ENCODE data around the gene ZG16. TPM values are rescaled to one million over a fixed set of nuclear protein-coding genes. Genes with fewer than 3 reads are reported as not detected.
A peak's percentile ranks its signal among the peaks of the same experiment; 100 is the strongest.

ZG16 gene
- polyA plus RNA-seq, 3 donors, result not detected

DNA sequence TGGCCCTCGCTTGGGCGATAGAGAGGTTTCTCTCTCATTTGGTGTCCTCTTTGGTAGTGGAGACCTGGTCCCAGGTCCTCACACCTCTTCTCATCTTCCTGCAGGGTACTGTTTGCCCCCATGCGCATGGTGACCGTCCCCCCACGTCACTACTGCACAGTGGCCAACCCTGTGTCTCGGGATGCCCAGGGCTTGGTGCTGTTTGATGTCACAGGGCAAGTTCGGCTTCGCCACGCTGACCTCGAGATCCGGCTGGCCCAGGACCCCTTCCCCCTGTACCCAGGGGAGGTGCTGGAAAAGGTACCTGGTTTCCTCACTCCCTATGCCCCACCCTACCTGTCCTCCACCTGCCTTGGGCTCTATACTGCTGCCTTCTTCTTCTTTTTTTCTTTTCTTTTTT is 52.7 kb downstream of the ZG16 start:
- Histone ChIP-seq H2AFZ (ENCODE audit: insufficient read depth, low read depth, low read length, poor library complexity, severe bottlenecking) (no peak overlapping the region), H3K9ac (ENCODE audit: insufficient read depth, low read length, poor library complexity, severe bottlenecking) (no peak overlapping the region), H3K27ac (ENCODE audit: low read depth in 1 of 2, low read length in 2 of 2) (no peak overlapping the region), H3K4me3 (replicated peaks in 1 of 3; ENCODE audit: low read depth in 2 of 3, low read length in 3 of 3) (no peak overlapping the region), H3K4me1 (ENCODE audit: control insufficient read depth in 1 of 2, insufficient read depth in 2 of 2, low read length in 2 of 2) (no peaks in the 10 kb centered on the region), H3K36me3 (replicated peaks in 1 of 2; ENCODE audit: control insufficient read depth in 1 of 2, insufficient read depth in 2 of 2, low read length in 2 of 2) (peaks cover 56 to 73% of the 10 kb centered on the region in 2 donors), H3K9me3 (replicated peaks in 1 of 2; ENCODE audit: control insufficient read depth in 1 of 2, insufficient read depth in 1 of 2, low read length in 2 of 2) (no peaks in the 10 kb centered on the region), H3K79me2 (ENCODE audit: insufficient read depth, low read length) (peaks cover 42% of the 10 kb centered on the region), H4K20me1 (ENCODE audit: insufficient read depth, low read length) (peaks cover 97% of the 10 kb centered on the region), H3K27me3 (ENCODE audit: control insufficient read depth in 2 of 2, insufficient read depth in 2 of 2, low read length in 2 of 2) (no peaks in the 10 kb centered on the region), H3K4me2 (replicated peaks; ENCODE audit: extremely low read depth, low read length, poor library complexity, severe bottlenecking) (no peak overlapping the region)
- WGBS (ENCODE audit: insufficient coverage), result 100% methylated on average over 9 of the region's 11 CpGs
- Mint-ChIP-seq H3K27me3 (ENCODE audit: low read depth in 3 of 3) (no peaks in the 10 kb centered on the region), H3K4me1 (peaks cover 5% of the 10 kb centered on the region), H3K4me3 (no peak overlapping the region), H3K9me3 (no peaks in the 10 kb centered on the region), H3K36me3 (peaks cover 57 to 73% of the 10 kb centered on the region in 2 donors), H3K27ac (peak overlapping the region in 2 of 7 donors; percentile 15 to 66)
- DNase-seq, result no peak
- intact Hi-C loops (cut with micrococcal nuclease), result no loop called here
- TF ChIP-seq, protein P1, sequence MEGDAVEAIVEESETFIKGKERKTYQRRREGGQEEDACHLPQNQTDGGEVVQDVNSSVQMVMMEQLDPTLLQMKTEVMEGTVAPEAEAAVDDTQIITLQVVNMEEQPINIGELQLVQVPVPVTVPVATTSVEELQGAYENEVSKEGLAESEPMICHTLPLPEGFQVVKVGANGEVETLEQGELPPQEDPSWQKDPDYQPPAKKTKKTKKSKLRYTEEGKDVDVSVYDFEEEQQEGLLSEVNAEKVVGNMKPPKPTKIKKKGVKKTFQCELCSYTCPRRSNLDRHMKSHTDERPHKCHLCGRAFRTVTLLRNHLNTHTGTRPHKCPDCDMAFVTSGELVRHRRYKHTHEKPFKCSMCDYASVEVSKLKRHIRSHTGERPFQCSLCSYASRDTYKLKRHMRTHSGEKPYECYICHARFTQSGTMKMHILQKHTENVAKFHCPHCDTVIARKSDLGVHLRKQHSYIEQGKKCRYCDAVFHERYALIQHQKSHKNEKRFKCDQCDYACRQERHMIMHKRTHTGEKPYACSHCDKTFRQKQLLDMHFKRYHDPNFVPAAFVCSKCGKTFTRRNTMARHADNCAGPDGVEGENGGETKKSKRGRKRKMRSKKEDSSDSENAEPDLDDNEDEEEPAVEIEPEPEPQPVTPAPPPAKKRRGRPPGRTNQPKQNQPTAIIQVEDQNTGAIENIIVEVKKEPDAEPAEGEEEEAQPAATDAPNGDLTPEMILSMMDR (IDR thresholded peaks at IDR 0.05), result no peak

DNA sequence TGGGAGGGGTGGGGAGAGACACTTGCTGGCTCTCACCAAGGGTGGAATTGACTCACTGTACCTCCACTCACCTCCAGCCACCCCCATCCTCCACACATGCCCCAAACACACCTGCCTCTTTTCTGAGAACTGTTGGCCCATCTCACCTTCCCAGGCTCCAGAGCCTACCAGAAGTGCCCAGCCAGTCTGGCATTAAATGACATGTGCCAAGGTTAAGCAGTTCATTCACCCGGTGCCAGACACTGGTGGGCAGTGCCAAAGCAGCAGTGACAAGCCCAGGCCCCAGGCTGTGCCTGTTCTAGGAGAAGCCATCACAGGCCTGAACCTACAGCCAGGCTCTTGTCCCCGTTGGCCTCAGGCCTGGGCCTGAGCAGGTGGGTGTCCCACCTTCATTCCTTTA is 53.4 kb downstream of the ZG16 start:
- Histone ChIP-seq H3K36me3 (replicated peaks in 1 of 2; ENCODE audit: control insufficient read depth in 1 of 2, insufficient read depth in 2 of 2, low read length in 2 of 2) (peaks cover 63 to 75% of the 10 kb centered on the region in 2 donors), H3K4me3 (replicated peaks in 1 of 3; ENCODE audit: low read depth in 2 of 3, low read length in 3 of 3) (no peak overlapping the region), H3K9ac (ENCODE audit: insufficient read depth, low read length, poor library complexity, severe bottlenecking) (no peak overlapping the region), H3K4me2 (replicated peaks; ENCODE audit: extremely low read depth, low read length, poor library complexity, severe bottlenecking) (no peak overlapping the region), H2AFZ (ENCODE audit: insufficient read depth, low read depth, low read length, poor library complexity, severe bottlenecking) (no peak overlapping the region), H3K79me2 (ENCODE audit: insufficient read depth, low read length) (peaks cover 35% of the 10 kb centered on the region), H3K27ac (ENCODE audit: low read depth in 1 of 2, low read length in 2 of 2) (no peak overlapping the region), H4K20me1 (ENCODE audit: insufficient read depth, low read length) (peaks cover 95% of the 10 kb centered on the region), H3K27me3 (ENCODE audit: control insufficient read depth in 2 of 2, insufficient read depth in 2 of 2, low read length in 2 of 2) (no peaks in the 10 kb centered on the region), H3K9me3 (replicated peaks in 1 of 2; ENCODE audit: control insufficient read depth in 1 of 2, insufficient read depth in 1 of 2, low read length in 2 of 2) (no peaks in the 10 kb centered on the region), H3K4me1 (ENCODE audit: control insufficient read depth in 1 of 2, insufficient read depth in 2 of 2, low read length in 2 of 2) (no peaks in the 10 kb centered on the region)
- TF ChIP-seq, protein P1 (IDR thresholded peaks at IDR 0.05), result no peak
- Mint-ChIP-seq H3K9me3 (no peaks in the 10 kb centered on the region), H3K4me3 (no peak overlapping the region), H3K27me3 (ENCODE audit: low read depth in 3 of 3) (no peaks in the 10 kb centered on the region), H3K36me3 (peaks cover 62 to 74% of the 10 kb centered on the region in 2 donors), H3K4me1 (peaks cover 5% of the 10 kb centered on the region), H3K27ac (peak overlapping the region in 1 of 7 donors; percentile 13)
- WGBS (ENCODE audit: insufficient coverage), result 100% methylated on average over 1 of the region's 2 CpGs
- no peak for DNase-seq
- intact Hi-C loops (cut with micrococcal nuclease), result no loop called here

Small RNAs within 50 kb of the gene (small RNA-seq; reads per million reads assigned to genes)
- gene AC009133.6 (ENCODE audit: insufficient read length, low read depth), result not detected
- gene AC120114.4 (ENCODE audit: insufficient read length, low read depth), result not detected

Other genes with a start within 250 kb of the ZG16 start
- gene SPN, start 115.0 kb upstream of the ZG16 start, polyA plus RNA-seq, result 10 to 100 TPM; 42.4 to 71.0 (median 46.6) TPM
- 1 to 10 TPM; 2.1 to 4.7 (median 3.9) TPM for gene QPRT, start 99.1 kb upstream of the ZG16 start, polyA plus RNA-seq
- 10 to 100 TPM; 24.6 to 32.0 (median 29.2) TPM for gene C16orf54, start 32.3 kb upstream of the ZG16 start, polyA plus RNA-seq
- 10 to 100 TPM; 22.0 to 46.2 (median 28.9) TPM for gene KIF22, start 12.5 kb downstream of the ZG16 start, polyA plus RNA-seq
- gene MAZ, start 28.3 kb downstream of the ZG16 start, polyA plus RNA-seq, result 100 to 1,000 TPM in 1 of 3 donors, 10 to 100 TPM in 2; 14.2 to 137 (median 18.8) TPM
- gene PRRT2, start 33.9 kb downstream of the ZG16 start, polyA plus RNA-seq, result under 1 TPM in 1 of 3 donors, not detected in 2; 0.04 TPM
- gene PAGR1, start 37.9 kb downstream of the ZG16 start, polyA plus RNA-seq, result 10 to 100 TPM; 12.6 to 43.4 (median 36.3) TPM
- 100 to 1,000 TPM; 146 to 274 (median 185) TPM for gene MVP, start 42.2 kb downstream of the ZG16 start, polyA plus RNA-seq
- 10 to 100 TPM; 67.2 to 98.8 (median 93.5) TPM for gene CDIPT, start 85.0 kb downstream of the ZG16 start, polyA plus RNA-seq
- not detected for gene SEZ6L2, start 121.3 kb downstream of the ZG16 start, polyA plus RNA-seq
- gene ASPHD1, start 122.2 kb downstream of the ZG16 start, polyA plus RNA-seq, result not detected
- gene KCTD13, start 148.0 kb downstream of the ZG16 start, polyA plus RNA-seq, result 10 to 100 TPM in 1 of 3 donors, 1 to 10 TPM in 2; 4.0 to 36.6 (median 4.7) TPM
- 100 to 1,000 TPM; 157 to 265 (median 227) TPM for gene TMEM219, start 183.8 kb downstream of the ZG16 start, polyA plus RNA-seq
- gene TAOK2, start 195.6 kb downstream of the ZG16 start, polyA plus RNA-seq, result 10 to 100 TPM in 1 of 3 donors, 1 to 10 TPM in 2; 1.1 to 19.2 (median 2.3) TPM
- 1 to 10 TPM; 3.3 to 4.8 (median 3.7) TPM for gene HIRIP3, start 217.4 kb downstream of the ZG16 start, polyA plus RNA-seq
- gene INO80E, start 218.0 kb downstream of the ZG16 start, polyA plus RNA-seq, result 10 to 100 TPM in 1 of 3 donors, 1 to 10 TPM in 2; 2.8 to 57.6 (median 3.5) TPM
- gene DOC2A, start 232.8 kb downstream of the ZG16 start, polyA plus RNA-seq, result 1 to 10 TPM in 1 of 3 donors, under 1 TPM in 2; 0.23 to 3.7 (median 0.66) TPM
- gene C16orf92, start 244.9 kb downstream of the ZG16 start, polyA plus RNA-seq, result not detected

All from CD14-positive monocyte (primary cell).